GM23338 (cell line): ENCODE data around the gene ANKFN1. TPM values are rescaled to one million over a fixed set of nuclear protein-coding genes. Genes with fewer than 3 reads are reported as not detected.

Source experiments
- ATAC-seq: fragments of 200-7000 bp; cut with Tn5 transposase; 3 replicates; pipeline ENCODE4 v1.9.1; 2020
- DNase-seq: peaks from one replicate; pipeline ENCODE4 v3.0.0-alpha.2; 2015; ENCODE audit warnings: low spot score
- H2AFZ ChIP-seq: fragments of 200-600 bp; sonication (generic); 2 replicates; pipeline ENCODE4 v1.8.0; 2016; ENCODE audit warnings: antibody characterized with exemption, mild to moderate bottlenecking, moderate library complexity
- H3F3A ChIP-seq: fragments of 200-600 bp; sonication (generic); replicated peaks from 2 replicates; pipeline ENCODE4 v1.8.0; 2017; ENCODE audit warnings: antibody characterized with exemption, mixed run types, low read depth
- H3K27ac ChIP-seq: fragments of 200-600 bp; sonication (generic); 2 replicates; pipeline ENCODE4 v1.6.1; 2016; ENCODE audit warnings: low read depth
- H3K27me3 ChIP-seq: fragments of 200-600 bp; sonication (generic); 2 replicates; pipeline ENCODE4 v1.8.0; 2016; ENCODE audit warnings: mild to moderate bottlenecking, mixed run types, moderate library complexity; ENCODE audit not compliant: insufficient read depth
- H3K36me3 ChIP-seq: fragments of 200-600 bp; sonication (generic); 2 replicates; pipeline ENCODE4 v1.8.0; 2016; ENCODE audit warnings: mild to moderate bottlenecking; ENCODE audit not compliant: insufficient read depth
- H3K4me1 ChIP-seq: fragments of 200-600 bp; sonication (generic); 2 replicates; pipeline ENCODE4 v1.8.0; 2016; ENCODE audit warnings: mild to moderate bottlenecking, moderate library complexity; ENCODE audit not compliant: insufficient read depth
- H3K4me2 ChIP-seq: fragments of 200-600 bp; sonication (generic); 2 replicates; pipeline ENCODE4 v1.7.1; 2017; ENCODE audit warnings: mixed run types
- H3K4me3 ChIP-seq: fragments of 200-600 bp; sonication (generic); 2 replicates; pipeline ENCODE4 v1.6.1; 2016; ENCODE audit warnings: mixed run types
- H3K79me2 ChIP-seq: fragments of 200-600 bp; sonication (generic); replicated peaks from 2 replicates; pipeline ENCODE4 v1.8.0; 2017; ENCODE audit warnings: mild to moderate bottlenecking; ENCODE audit not compliant: insufficient read depth
- H3K9me2 ChIP-seq: fragments of 200-600 bp; sonication (generic); 2 replicates; pipeline ENCODE4 v1.8.0; 2017; ENCODE audit not compliant: insufficient read depth
- H4K20me1 ChIP-seq: fragments of 200-600 bp; sonication (generic); replicated peaks from 2 replicates; pipeline ENCODE4 v1.8.0; 2017; ENCODE audit warnings: mild to moderate bottlenecking; ENCODE audit not compliant: insufficient read depth
- H3K27ac Mint-ChIP-seq: 2 replicates; pipeline ENCODE4 v1.8.0; 2020; ENCODE audit warnings: inconsistent platforms, mild to moderate bottlenecking, moderate library complexity, mixed read lengths
- H3K27me3 Mint-ChIP-seq: 3 replicates; pipeline ENCODE4 v1.8.0; 2022; ENCODE audit warnings: low read depth, mild to moderate bottlenecking, moderate library complexity, mixed read lengths, inconsistent platforms; ENCODE audit not compliant: insufficient read depth, poor library complexity
- H3K36me3 Mint-ChIP-seq: 3 replicates; pipeline ENCODE4 v1.8.0; 2021; ENCODE audit warnings: low read depth, mild to moderate bottlenecking, inconsistent platforms, moderate library complexity, mixed read lengths
- H3K4me1 Mint-ChIP-seq: 3 replicates; pipeline ENCODE4 v1.8.0; 2020; ENCODE audit warnings: mild to moderate bottlenecking, inconsistent platforms, mixed read lengths
- H3K4me3 Mint-ChIP-seq: 3 replicates; pipeline ENCODE4 v1.8.0; 2021; ENCODE audit warnings: moderate library complexity, mild to moderate bottlenecking, inconsistent platforms, mixed read lengths
- H3K9me3 Mint-ChIP-seq: 3 replicates; pipeline ENCODE4 v1.8.0; 2020; ENCODE audit warnings: moderate library complexity, mild to moderate bottlenecking, inconsistent platforms, mixed read lengths
- CREB1 ChIP-seq: fragments of 250-450 bp; sonication (Bioruptor Pico); IDR thresholded peaks from 2 replicates; pipeline ENCODE4 v1.5.0; 2020; ENCODE audit warnings: low read depth, mild to moderate bottlenecking, moderate library complexity
- EZH2 ChIP-seq: fragments of 200-600 bp; sonication (generic); IDR thresholded peaks from one replicate; pipeline ENCODE4 v1.8.0; 2017; ENCODE audit warnings: antibody characterized with exemption, mild to moderate bottlenecking, low read depth; ENCODE audit not compliant: unreplicated experiment
- EZH2phosphoT487 ChIP-seq: fragments of 200-600 bp; sonication (generic); IDR thresholded peaks from one replicate; pipeline ENCODE4 v1.8.1; 2018; ENCODE audit warnings: antibody characterized with exemption; ENCODE audit not compliant: unreplicated experiment
- JUNB ChIP-seq: IDR thresholded peaks from one replicate; pipeline ENCODE4 v1.6.1; 2016; ENCODE audit warnings: antibody characterized with exemption; ENCODE audit not compliant: unreplicated experiment
- NANOG ChIP-seq: IDR thresholded peaks from 2 replicates; pipeline ENCODE4 v1.6.1; 2016; ENCODE audit warnings: antibody characterized with exemption, borderline replicate concordance
- POLR2AphosphoS5 ChIP-seq: IDR thresholded peaks from 2 replicates; pipeline ENCODE4 v1.6.1; 2016; ENCODE audit warnings: antibody characterized with exemption, low read depth
- STAT1 ChIP-seq: IDR thresholded peaks from one replicate; pipeline ENCODE4 v1.6.1; 2016; ENCODE audit warnings: antibody characterized with exemption; ENCODE audit not compliant: unreplicated experiment
- ZNF114 ChIP-seq: fragments of 250-450 bp; sonication (Bioruptor Pico); IDR thresholded peaks from 2 replicates; pipeline ENCODE4 v1.5.0; 2020; ENCODE audit warnings: mild to moderate bottlenecking, moderate library complexity
- ZNF331 ChIP-seq: fragments of 250-450 bp; sonication (Bioruptor Pico); IDR thresholded peaks from 2 replicates; pipeline ENCODE4 v1.5.0; 2020; ENCODE audit warnings: low read depth, mild to moderate bottlenecking, moderate library complexity
- polyA plus RNA-seq: library from polyadenylated mRNA; unstranded; fragments of >200 nt; fragmentation: Nextera tagmentation; extraction: Ambion mirVana; gene quantifications from 2 replicates; pipeline ENCODE4 v1.2.1, GENCODE V29; 2016
- total RNA-seq: library from RNA; depleted of rRNA; stranded (reverse); fragments of >200 nt; shearing (Covaris generic); gene quantifications from 2 replicates; pipeline ENCODE4 v1.2.3, GENCODE V29; 2014
- TF ChIP-seq, protein P1 (sequence below): IDR thresholded peaks from 2 replicates; pipeline ENCODE4 v1.6.1; 2016; ENCODE audit warnings: antibody characterized with exemption
- TF ChIP-seq, protein P2 (sequence below), 2 experiments: fragments of 200-600 bp in 1 of 2; sonication (generic) in 1 of 2; conservative IDR thresholded peaks; 2 replicates each; pipeline versions ENCODE4 v1.5.1 to v1.6.1; 2016 to 2017; ENCODE audit warnings: antibody characterized with exemption in 2 of 2, low read depth in 2 of 2, mild to moderate bottlenecking in 2 of 2, moderate library complexity in 1 of 2
- TF ChIP-seq, protein P3 (sequence below): fragments of 250-450 bp; sonication (Bioruptor Pico); IDR thresholded peaks from 2 replicates; pipeline ENCODE4 v1.5.0; 2020; ENCODE audit warnings: mild to moderate bottlenecking, moderate library complexity
- TF ChIP-seq, protein P4 (sequence below): IDR thresholded peaks from one replicate; pipeline ENCODE4 v1.6.1; 2018; ENCODE audit warnings: antibody characterized with exemption; ENCODE audit not compliant: unreplicated experiment

The ANKFN1 gene
- total and polyA plus RNA-seq, 2 experiments from 2014 or later: not detected

DNA sequence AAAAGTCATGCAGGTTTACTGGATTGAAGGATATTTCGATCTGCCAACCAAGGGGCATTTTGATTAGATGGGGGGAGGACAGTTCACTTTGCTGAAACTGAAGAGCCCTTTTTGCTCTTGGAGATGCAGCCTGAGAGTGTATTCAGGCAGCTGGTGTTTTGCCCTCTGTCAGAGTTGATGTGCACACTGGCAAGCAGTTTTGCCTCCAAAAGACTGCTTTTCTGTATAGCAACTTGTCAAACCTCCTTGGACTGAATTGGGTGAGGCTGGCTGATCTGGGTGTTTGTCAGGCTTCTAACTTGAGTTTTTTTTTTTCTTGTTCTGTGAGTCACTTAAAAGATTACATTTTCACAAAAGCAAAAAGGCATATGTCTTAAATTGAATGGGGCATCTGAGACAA lies 22.6 kb upstream of the ANKFN1 start:
- H3K79me2 ChIP-seq: no peaks in the 10 kb centered on the region
- H3F3A ChIP-seq: no peaks in the 10 kb centered on the region
- H3K27ac ChIP-seq: no peak overlapping the region
- H3K4me3 ChIP-seq: no peak overlapping the region
- H3K4me1 ChIP-seq: peaks cover 15% of the 10 kb centered on the region
- no peaks in the 10 kb centered on the region for H3K9me2 ChIP-seq
- no peaks in the 10 kb centered on the region for H3K9me3 Mint-ChIP-seq
- no peak overlapping the region for H3K4me2 ChIP-seq
- ATAC-seq (no peak), DNase-seq (no peak)
- no peaks in the 10 kb centered on the region for H3K27me3 Mint-ChIP-seq
- no peak overlapping the region for H3K4me3 Mint-ChIP-seq
- H4K20me1 ChIP-seq: no peaks in the 10 kb centered on the region
- H3K27ac Mint-ChIP-seq: no peak overlapping the region
- H3K36me3 ChIP-seq: no peaks in the 10 kb centered on the region
- H3K4me1 Mint-ChIP-seq: peaks cover 13% of the 10 kb centered on the region; the same call in 2 of the 3 replicates
- H3K36me3 Mint-ChIP-seq: no peaks in the 10 kb centered on the region
- H2AFZ ChIP-seq: no peak overlapping the region
- H3K27me3 ChIP-seq: no peaks in the 10 kb centered on the region
- TF ChIP-seq CREB1 (CRISPR knock-in tag): no peak
- TF ChIP-seq EZH2phosphoT487: no peak
- no peak for TF ChIP-seq NANOG
- TF ChIP-seq ZNF114: no peak
- TF ChIP-seq ZNF331 (CRISPR knock-in tag): no peak
- TF ChIP-seq, protein P1, sequence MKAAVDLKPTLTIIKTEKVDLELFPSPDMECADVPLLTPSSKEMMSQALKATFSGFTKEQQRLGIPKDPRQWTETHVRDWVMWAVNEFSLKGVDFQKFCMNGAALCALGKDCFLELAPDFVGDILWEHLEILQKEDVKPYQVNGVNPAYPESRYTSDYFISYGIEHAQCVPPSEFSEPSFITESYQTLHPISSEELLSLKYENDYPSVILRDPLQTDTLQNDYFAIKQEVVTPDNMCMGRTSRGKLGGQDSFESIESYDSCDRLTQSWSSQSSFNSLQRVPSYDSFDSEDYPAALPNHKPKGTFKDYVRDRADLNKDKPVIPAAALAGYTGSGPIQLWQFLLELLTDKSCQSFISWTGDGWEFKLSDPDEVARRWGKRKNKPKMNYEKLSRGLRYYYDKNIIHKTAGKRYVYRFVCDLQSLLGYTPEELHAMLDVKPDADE: no peak
- no peak for TF ChIP-seq POLR2AphosphoS5
- TF ChIP-seq, protein P2, sequence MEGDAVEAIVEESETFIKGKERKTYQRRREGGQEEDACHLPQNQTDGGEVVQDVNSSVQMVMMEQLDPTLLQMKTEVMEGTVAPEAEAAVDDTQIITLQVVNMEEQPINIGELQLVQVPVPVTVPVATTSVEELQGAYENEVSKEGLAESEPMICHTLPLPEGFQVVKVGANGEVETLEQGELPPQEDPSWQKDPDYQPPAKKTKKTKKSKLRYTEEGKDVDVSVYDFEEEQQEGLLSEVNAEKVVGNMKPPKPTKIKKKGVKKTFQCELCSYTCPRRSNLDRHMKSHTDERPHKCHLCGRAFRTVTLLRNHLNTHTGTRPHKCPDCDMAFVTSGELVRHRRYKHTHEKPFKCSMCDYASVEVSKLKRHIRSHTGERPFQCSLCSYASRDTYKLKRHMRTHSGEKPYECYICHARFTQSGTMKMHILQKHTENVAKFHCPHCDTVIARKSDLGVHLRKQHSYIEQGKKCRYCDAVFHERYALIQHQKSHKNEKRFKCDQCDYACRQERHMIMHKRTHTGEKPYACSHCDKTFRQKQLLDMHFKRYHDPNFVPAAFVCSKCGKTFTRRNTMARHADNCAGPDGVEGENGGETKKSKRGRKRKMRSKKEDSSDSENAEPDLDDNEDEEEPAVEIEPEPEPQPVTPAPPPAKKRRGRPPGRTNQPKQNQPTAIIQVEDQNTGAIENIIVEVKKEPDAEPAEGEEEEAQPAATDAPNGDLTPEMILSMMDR (conservative IDR thresholded peaks at IDR 0.05; ENCODE audit: low read depth in 2 of 2): no peak
- no peak for TF ChIP-seq EZH2
- TF ChIP-seq JUNB: no peak
- TF ChIP-seq, protein P3, sequence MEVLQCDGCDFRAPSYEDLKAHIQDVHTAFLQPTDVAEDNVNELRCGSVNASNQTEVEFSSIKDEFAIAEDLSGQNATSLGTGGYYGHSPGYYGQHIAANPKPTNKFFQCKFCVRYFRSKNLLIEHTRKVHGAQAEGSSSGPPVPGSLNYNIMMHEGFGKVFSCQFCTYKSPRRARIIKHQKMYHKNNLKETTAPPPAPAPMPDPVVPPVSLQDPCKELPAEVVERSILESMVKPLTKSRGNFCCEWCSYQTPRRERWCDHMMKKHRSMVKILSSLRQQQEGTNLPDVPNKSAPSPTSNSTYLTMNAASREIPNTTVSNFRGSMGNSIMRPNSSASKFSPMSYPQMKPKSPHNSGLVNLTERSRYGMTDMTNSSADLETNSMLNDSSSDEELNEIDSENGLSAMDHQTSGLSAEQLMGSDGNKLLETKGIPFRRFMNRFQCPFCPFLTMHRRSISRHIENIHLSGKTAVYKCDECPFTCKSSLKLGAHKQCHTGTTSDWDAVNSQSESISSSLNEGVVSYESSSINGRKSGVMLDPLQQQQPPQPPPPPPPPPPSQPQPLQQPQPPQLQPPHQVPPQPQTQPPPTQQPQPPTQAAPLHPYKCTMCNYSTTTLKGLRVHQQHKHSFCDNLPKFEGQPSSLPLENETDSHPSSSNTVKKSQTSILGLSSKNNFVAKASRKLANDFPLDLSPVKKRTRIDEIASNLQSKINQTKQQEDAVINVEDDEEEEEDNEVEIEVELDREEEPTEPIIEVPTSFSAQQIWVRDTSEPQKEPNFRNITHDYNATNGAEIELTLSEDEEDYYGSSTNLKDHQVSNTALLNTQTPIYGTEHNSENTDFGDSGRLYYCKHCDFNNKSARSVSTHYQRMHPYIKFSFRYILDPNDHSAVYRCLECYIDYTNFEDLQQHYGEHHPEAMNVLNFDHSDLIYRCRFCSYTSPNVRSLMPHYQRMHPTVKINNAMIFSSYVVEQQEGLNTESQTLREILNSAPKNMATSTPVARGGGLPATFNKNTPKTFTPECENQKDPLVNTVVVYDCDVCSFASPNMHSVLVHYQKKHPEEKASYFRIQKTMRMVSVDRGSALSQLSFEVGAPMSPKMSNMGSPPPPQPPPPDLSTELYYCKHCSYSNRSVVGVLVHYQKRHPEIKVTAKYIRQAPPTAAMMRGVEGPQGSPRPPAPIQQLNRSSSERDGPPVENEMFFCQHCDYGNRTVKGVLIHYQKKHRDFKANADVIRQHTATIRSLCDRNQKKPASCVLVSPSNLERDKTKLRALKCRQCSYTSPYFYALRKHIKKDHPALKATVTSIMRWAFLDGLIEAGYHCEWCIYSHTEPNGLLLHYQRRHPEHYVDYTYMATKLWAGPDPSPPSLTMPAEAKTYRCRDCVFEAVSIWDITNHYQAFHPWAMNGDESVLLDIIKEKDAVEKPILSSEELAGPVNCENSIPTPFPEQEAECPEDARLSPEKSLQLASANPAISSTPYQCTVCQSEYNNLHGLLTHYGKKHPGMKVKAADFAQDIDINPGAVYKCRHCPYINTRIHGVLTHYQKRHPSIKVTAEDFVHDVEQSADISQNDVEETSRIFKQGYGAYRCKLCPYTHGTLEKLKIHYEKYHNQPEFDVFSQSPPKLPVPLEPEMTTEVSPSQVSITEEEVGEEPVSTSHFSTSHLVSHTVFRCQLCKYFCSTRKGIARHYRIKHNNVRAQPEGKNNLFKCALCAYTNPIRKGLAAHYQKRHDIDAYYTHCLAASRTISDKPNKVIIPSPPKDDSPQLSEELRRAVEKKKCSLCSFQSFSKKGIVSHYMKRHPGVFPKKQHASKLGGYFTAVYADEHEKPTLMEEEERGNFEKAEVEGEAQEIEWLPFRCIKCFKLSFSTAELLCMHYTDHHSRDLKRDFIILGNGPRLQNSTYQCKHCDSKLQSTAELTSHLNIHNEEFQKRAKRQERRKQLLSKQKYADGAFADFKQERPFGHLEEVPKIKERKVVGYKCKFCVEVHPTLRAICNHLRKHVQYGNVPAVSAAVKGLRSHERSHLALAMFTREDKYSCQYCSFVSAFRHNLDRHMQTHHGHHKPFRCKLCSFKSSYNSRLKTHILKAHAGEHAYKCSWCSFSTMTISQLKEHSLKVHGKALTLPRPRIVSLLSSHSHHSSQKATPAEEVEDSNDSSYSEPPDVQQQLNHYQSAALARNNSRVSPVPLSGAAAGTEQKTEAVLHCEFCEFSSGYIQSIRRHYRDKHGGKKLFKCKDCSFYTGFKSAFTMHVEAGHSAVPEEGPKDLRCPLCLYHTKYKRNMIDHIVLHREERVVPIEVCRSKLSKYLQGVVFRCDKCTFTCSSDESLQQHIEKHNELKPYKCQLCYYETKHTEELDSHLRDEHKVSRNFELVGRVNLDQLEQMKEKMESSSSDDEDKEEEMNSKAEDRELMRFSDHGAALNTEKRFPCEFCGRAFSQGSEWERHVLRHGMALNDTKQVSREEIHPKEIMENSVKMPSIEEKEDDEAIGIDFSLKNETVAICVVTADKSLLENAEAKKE: no peak
- TF ChIP-seq, protein P4, sequence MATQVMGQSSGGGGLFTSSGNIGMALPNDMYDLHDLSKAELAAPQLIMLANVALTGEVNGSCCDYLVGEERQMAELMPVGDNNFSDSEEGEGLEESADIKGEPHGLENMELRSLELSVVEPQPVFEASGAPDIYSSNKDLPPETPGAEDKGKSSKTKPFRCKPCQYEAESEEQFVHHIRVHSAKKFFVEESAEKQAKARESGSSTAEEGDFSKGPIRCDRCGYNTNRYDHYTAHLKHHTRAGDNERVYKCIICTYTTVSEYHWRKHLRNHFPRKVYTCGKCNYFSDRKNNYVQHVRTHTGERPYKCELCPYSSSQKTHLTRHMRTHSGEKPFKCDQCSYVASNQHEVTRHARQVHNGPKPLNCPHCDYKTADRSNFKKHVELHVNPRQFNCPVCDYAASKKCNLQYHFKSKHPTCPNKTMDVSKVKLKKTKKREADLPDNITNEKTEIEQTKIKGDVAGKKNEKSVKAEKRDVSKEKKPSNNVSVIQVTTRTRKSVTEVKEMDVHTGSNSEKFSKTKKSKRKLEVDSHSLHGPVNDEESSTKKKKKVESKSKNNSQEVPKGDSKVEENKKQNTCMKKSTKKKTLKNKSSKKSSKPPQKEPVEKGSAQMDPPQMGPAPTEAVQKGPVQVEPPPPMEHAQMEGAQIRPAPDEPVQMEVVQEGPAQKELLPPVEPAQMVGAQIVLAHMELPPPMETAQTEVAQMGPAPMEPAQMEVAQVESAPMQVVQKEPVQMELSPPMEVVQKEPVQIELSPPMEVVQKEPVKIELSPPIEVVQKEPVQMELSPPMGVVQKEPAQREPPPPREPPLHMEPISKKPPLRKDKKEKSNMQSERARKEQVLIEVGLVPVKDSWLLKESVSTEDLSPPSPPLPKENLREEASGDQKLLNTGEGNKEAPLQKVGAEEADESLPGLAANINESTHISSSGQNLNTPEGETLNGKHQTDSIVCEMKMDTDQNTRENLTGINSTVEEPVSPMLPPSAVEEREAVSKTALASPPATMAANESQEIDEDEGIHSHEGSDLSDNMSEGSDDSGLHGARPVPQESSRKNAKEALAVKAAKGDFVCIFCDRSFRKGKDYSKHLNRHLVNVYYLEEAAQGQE: no peak
- TF ChIP-seq STAT1: no peak
